Gastroesophageal sphincter (tissue), 3 donors: ENCODE results near the gene TBC1D8.

ENCODE experiments used
- EP300 ChIP-seq: sonication (generic); formaldehyde crosslinking; IDR thresholded peaks from one replicate; pipeline ENCODE4 v1.6.1; 2017; ENCODE audit warnings: antibody characterized with exemption, mild to moderate bottlenecking
- POLR2A ChIP-seq, 2 donors: fragments of 450-650 bp; IDR thresholded peaks; one replicate each; pipeline ENCODE4 v1.6.1; 2017; ENCODE audit warnings: antibody characterized with exemption in 2 of 2, mild to moderate bottlenecking in 2 of 2, moderate library complexity in 1 of 2
- TF ChIP-seq, protein P1 (sequence below), 4 experiments: fragments of 200-600 bp in 2 of 4; fragments of 450-650 bp in 2 of 4; sonication (generic) in 1 of 4; IDR thresholded peaks; one replicate each; pipeline ENCODE4 v1.5.1; 2017 to 2019; ENCODE audit warnings: antibody characterized with exemption in 4 of 4, mild to moderate bottlenecking in 2 of 4, moderate library complexity in 2 of 4

DNA sequence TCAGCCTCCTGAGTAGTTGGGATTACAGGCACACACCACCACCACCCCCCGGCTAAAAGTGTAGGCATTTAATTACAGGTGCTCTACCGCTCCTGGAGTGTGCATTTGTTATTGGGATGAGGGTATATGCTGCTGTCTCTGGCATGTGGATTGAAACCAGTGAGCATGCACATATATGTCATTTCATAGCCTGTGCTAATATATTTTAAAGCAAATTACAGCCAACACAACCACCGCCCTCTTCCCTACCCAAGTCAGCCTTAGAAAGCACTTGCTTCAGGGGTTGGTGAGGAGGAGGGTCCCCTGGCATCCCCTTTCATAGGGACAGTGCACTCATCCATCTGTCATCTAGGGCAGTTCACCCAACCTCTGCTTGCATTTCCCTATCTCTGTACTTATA is 10.5 kb upstream of the TBC1D8 start:
- TF ChIP-seq, protein P1, sequence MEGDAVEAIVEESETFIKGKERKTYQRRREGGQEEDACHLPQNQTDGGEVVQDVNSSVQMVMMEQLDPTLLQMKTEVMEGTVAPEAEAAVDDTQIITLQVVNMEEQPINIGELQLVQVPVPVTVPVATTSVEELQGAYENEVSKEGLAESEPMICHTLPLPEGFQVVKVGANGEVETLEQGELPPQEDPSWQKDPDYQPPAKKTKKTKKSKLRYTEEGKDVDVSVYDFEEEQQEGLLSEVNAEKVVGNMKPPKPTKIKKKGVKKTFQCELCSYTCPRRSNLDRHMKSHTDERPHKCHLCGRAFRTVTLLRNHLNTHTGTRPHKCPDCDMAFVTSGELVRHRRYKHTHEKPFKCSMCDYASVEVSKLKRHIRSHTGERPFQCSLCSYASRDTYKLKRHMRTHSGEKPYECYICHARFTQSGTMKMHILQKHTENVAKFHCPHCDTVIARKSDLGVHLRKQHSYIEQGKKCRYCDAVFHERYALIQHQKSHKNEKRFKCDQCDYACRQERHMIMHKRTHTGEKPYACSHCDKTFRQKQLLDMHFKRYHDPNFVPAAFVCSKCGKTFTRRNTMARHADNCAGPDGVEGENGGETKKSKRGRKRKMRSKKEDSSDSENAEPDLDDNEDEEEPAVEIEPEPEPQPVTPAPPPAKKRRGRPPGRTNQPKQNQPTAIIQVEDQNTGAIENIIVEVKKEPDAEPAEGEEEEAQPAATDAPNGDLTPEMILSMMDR (IDR thresholded peaks at IDR 0.05): no peak
- TF ChIP-seq POLR2A (IDR thresholded peaks at IDR 0.05) (no peak), EP300 (no peak)
